Mesenchymal stem cell (in vitro differentiated cells and primary cell): ENCODE measurements around the gene CHD1L.
"Not testable (repeated sequence)": the region's sequence is repeated elsewhere in the genome, so short reads cannot be mapped to it uniquely, and the experiment has no call there.

Experiments
- DNase-seq: peaks from one replicate; pipeline ENCODE4 v3.0.0-alpha.2; 2013
- H2AFZ ChIP-seq: one replicate; pipeline ENCODE4 v1.6.1; 2013; ENCODE audit warnings: low read depth, mild to moderate bottlenecking, control low read depth, inconsistent platforms, low read length, moderate library complexity
- H2AK5ac ChIP-seq: 2 replicates; pipeline ENCODE4 v1.6.1; 2013; ENCODE audit warnings: low read length, moderate library complexity, mild to moderate bottlenecking, inconsistent platforms; ENCODE audit not compliant: severe bottlenecking
- H2BK120ac ChIP-seq: one replicate; pipeline ENCODE4 v1.6.1; 2013; ENCODE audit warnings: low read depth, mild to moderate bottlenecking, inconsistent platforms, low read length, moderate library complexity
- H2BK12ac ChIP-seq, 2 experiments: one replicate each; pipeline ENCODE4 v1.6.1; 2013; ENCODE audit warnings: inconsistent platforms in 2 of 2, low read length in 2 of 2, mild to moderate bottlenecking in 2 of 2, moderate library complexity in 2 of 2, control low read depth in 1 of 2
- H2BK15ac ChIP-seq: one replicate; pipeline ENCODE4 v1.6.1; 2013; ENCODE audit warnings: mild to moderate bottlenecking, low read depth, inconsistent platforms; ENCODE audit not compliant: poor library complexity, severe bottlenecking
- H2BK5ac ChIP-seq: 2 replicates; pipeline ENCODE4 v1.6.1; 2013; ENCODE audit warnings: low read depth, mild to moderate bottlenecking, low read length, control low read depth, inconsistent platforms; ENCODE audit not compliant: poor library complexity, severe bottlenecking
- H3K14ac ChIP-seq, 2 experiments: one replicate each; pipeline ENCODE4 v1.6.1; 2013; ENCODE audit warnings: inconsistent platforms in 2 of 2, low read length in 2 of 2, control low read depth in 1 of 2, mild to moderate bottlenecking in 1 of 2, moderate library complexity in 1 of 2
- H3K18ac ChIP-seq, 2 experiments: one replicate each; pipeline ENCODE4 v1.6.1; 2013; ENCODE audit warnings: inconsistent platforms in 2 of 2, low read length in 2 of 2, control low read depth in 1 of 2, low read depth in 1 of 2, mild to moderate bottlenecking in 1 of 2
- H3K23ac ChIP-seq, 2 experiments: one replicate each; pipeline ENCODE4 v1.6.1; 2013; ENCODE audit warnings: inconsistent platforms in 2 of 2, low read length in 2 of 2, mild to moderate bottlenecking in 2 of 2, moderate library complexity in 2 of 2, control low read depth in 1 of 2
- H3K27ac ChIP-seq: 2 replicates; pipeline ENCODE4 v1.5.1; 2013; ENCODE audit warnings: mild to moderate bottlenecking, moderate library complexity, low read length, control low read depth, inconsistent platforms; ENCODE audit not compliant: poor library complexity, severe bottlenecking
- H3K27me3 ChIP-seq, 2 experiments: 2 replicates each; pipeline versions ENCODE4 v1.6.1 to v1.7.0; 2013; ENCODE audit warnings: low read length in 2 of 2, mild to moderate bottlenecking in 2 of 2, moderate library complexity in 2 of 2, control low read depth in 1 of 2, inconsistent platforms in 1 of 2; ENCODE audit not compliant: control insufficient read depth in 1 of 2, insufficient read depth in 1 of 2
- H3K36me3 ChIP-seq, 2 experiments: 2 replicates each; pipeline versions ENCODE4 v1.6.1 to v1.7.0; 2013; ENCODE audit warnings: low read length in 2 of 2, control low read depth in 1 of 2, inconsistent platforms in 1 of 2, low read depth in 1 of 2, mild to moderate bottlenecking in 1 of 2; ENCODE audit not compliant: insufficient read depth in 2 of 2, control insufficient read depth in 1 of 2
- H3K4ac ChIP-seq, 2 experiments: one replicate each; pipeline ENCODE4 v1.6.1; 2013; ENCODE audit warnings: inconsistent platforms in 2 of 2, low read length in 2 of 2, mild to moderate bottlenecking in 2 of 2, moderate library complexity in 2 of 2, control low read depth in 1 of 2, low read depth in 1 of 2
- H3K4me1 ChIP-seq: 2 replicates; pipeline ENCODE4 v1.6.1; 2013; ENCODE audit warnings: low read depth, low read length, control low read depth; ENCODE audit not compliant: control insufficient read depth, insufficient read depth
- H3K4me2 ChIP-seq: 2 replicates; pipeline ENCODE4 v1.6.1; 2013; ENCODE audit warnings: low read length, mild to moderate bottlenecking, inconsistent platforms; ENCODE audit not compliant: poor library complexity, severe bottlenecking
- H3K4me3 ChIP-seq, 2 experiments: 2 replicates each; pipeline versions ENCODE4 v1.5.1 to v1.7.0; 2013; ENCODE audit warnings: low read length in 2 of 2, mild to moderate bottlenecking in 2 of 2, control low read depth in 1 of 2, low read depth in 1 of 2; ENCODE audit not compliant: insufficient read depth in 1 of 2
- H3K79me1 ChIP-seq: replicated peaks from 2 replicates; pipeline ENCODE4 v1.6.1; 2013; ENCODE audit warnings: mild to moderate bottlenecking, control low read depth, low read length, inconsistent platforms; ENCODE audit not compliant: poor library complexity, severe bottlenecking
- H3K9ac ChIP-seq: 2 replicates; pipeline ENCODE4 v1.7.0; 2013; ENCODE audit warnings: mild to moderate bottlenecking, low read length, moderate library complexity
- H3K9me3 ChIP-seq: 2 replicates; pipeline ENCODE4 v1.7.0; 2013; ENCODE audit warnings: mild to moderate bottlenecking, low read length; ENCODE audit not compliant: control insufficient read depth
- H4K8ac ChIP-seq: one replicate; pipeline ENCODE4 v1.6.1; 2013; ENCODE audit warnings: inconsistent platforms, mild to moderate bottlenecking, low read length, moderate library complexity
- H4K91ac ChIP-seq: one replicate; pipeline ENCODE4 v1.6.1; 2013; ENCODE audit warnings: mild to moderate bottlenecking, low read length, inconsistent platforms
- WGBS: methylation state at CpG from one replicate; pipeline ENCODE4 v1.1.7; 2013; ENCODE audit warnings: mixed read lengths; 5-methylcytosine and 5-hydroxymethylcytosine counted together

Gene CHD1L

GRCh38 chr1:147292012-147292411, 49.5 kb downstream of the CHD1L start:
- Histone ChIP-seq H3K4ac (peak overlapping the region in 1 of 2 experiments; percentile 53), H2BK120ac (no peak overlapping the region), H3K9ac (peak overlapping the region; percentile 92), H3K4me3 (peak overlapping the region in 1 of 2 experiments; percentile 56), H4K91ac (no peak overlapping the region), H3K9me3 (peaks cover 14% of the 10 kb centered on the region), H3K27me3 (no peaks in the 10 kb centered on the region), H3K27ac (peak overlapping the region; percentile 86), H3K79me1 (peaks cover 2% of the 10 kb centered on the region), H2BK12ac (no peak overlapping the region), H2BK15ac (no peak overlapping the region), H4K8ac (no peak overlapping the region), H2AK5ac (no peak overlapping the region), H2BK5ac (no peak overlapping the region), H2AFZ (no peak overlapping the region), H3K23ac (no peak overlapping the region), H3K14ac (no peak overlapping the region), H3K4me2 (no peak overlapping the region), H3K36me3 (peaks cover 22 to 80% of the 10 kb centered on the region in 2 experiments), H3K4me1 (peaks cover 3% of the 10 kb centered on the region), H3K18ac (peak overlapping the region; percentile 47 to 49)
- peak; percentile 86 for DNase-seq
- WGBS: 49% methylated on average over 3 of the region's 4 CpGs

- Histone ChIP-seq H2BK120ac (no peak overlapping the region), H3K27me3 (no peaks in the 10 kb centered on the region), H2BK5ac (no peak overlapping the region), H3K4me3 (peak overlapping the region in 1 of 2 experiments; percentile 56), H2BK12ac (no peak overlapping the region), H3K9me3 (peaks cover 19% of the 10 kb centered on the region), H3K79me1 (peaks cover 2% of the 10 kb centered on the region), H3K27ac (peak overlapping the region; percentile 86), H4K8ac (peak overlapping the region; percentile 87), H2BK15ac (no peak overlapping the region), H2AFZ (peak overlapping the region; percentile 57), H3K4me2 (no peak overlapping the region), H4K91ac (no peak overlapping the region), H3K36me3 (peaks cover 23 to 81% of the 10 kb centered on the region in 2 experiments), H3K18ac (peak overlapping the region in 1 of 2 experiments; percentile 78), H3K9ac (peak overlapping the region; percentile 92), H3K4ac (peak overlapping the region in 1 of 2 experiments; percentile 53), H3K23ac (no peak overlapping the region), H2AK5ac (peak overlapping the region; percentile 51), H3K14ac (no peak overlapping the region), H3K4me1 (peaks cover 3% of the 10 kb centered on the region)
- WGBS: 9% methylated on average over 2 of the region's 3 CpGs
- DNase-seq: peak; percentile 98
These were observed 50.3 kb downstream of the CHD1L start for GRCh38 chr1:147292631-147293251.

- no peak overlapping the region for H2BK5ac ChIP-seq
- peaks cover 2% of the 10 kb centered on the region for H3K4me1 ChIP-seq
- no peak overlapping the region for H3K14ac ChIP-seq
- no peak overlapping the region for H3K4me3 ChIP-seq
- H3K36me3 ChIP-seq: peaks cover 13 to 60% of the 10 kb centered on the region in 2 experiments
- H2AFZ ChIP-seq: no peak overlapping the region
- H2BK15ac ChIP-seq: no peak overlapping the region
- H4K8ac ChIP-seq: no peak overlapping the region
- no peak overlapping the region for H2AK5ac ChIP-seq
- no peak overlapping the region for H3K4me2 ChIP-seq
- WGBS: 98% methylated on average over 1 of the region's 2 CpGs
- H3K18ac ChIP-seq: no peak overlapping the region
- H2BK12ac ChIP-seq: no peak overlapping the region
- no peaks in the 10 kb centered on the region for H3K79me1 ChIP-seq
- H3K4ac ChIP-seq: no peak overlapping the region
- H3K27me3 ChIP-seq: no peaks in the 10 kb centered on the region
- peaks cover 55% of the 10 kb centered on the region for H3K9me3 ChIP-seq
- H4K91ac ChIP-seq: no peak overlapping the region
- no peak overlapping the region for H3K9ac ChIP-seq
- DNase-seq: no peak
- no peak overlapping the region for H2BK120ac ChIP-seq
- H3K23ac ChIP-seq: no peak overlapping the region
- no peak overlapping the region for H3K27ac ChIP-seq
These were observed 55.0 kb downstream of the CHD1L start for GRCh38 chr1:147297438-147297837.

DNA sequence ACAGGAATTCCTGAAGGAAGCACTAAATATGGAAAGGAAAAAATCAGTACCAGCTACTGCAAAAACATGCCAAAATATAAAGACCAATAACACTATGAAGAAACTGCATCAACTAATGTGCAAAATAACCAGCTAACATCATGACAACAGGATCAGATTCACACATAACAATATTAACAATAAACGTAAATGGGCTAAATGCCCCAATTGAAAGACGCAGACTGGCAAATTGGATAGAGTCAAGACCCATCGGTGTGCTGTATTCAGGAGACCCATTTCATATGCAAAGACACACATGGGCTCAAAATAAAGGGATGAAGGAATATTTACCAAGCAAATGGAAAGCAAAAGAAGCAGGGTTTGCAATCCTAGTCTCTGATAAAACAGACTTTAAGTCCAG, 63.3 kb downstream of the CHD1L start:
- not testable (repeated sequence) for H2AK5ac ChIP-seq

More for the DNA sequence above, 63.3 kb downstream of the CHD1L start:
- not testable (repeated sequence) for H3K14ac ChIP-seq, H3K23ac ChIP-seq, H3K79me1 ChIP-seq, H2BK15ac ChIP-seq, H3K27ac ChIP-seq, H4K91ac ChIP-seq, H2BK12ac ChIP-seq, H3K4ac ChIP-seq, H3K27me3 ChIP-seq, H2BK5ac ChIP-seq, H4K8ac ChIP-seq, H3K18ac ChIP-seq, DNase-seq, H3K36me3 ChIP-seq, H3K9ac ChIP-seq, H3K4me2 ChIP-seq, H2AFZ ChIP-seq, H2BK120ac ChIP-seq, H3K4me3 ChIP-seq, H3K4me1 ChIP-seq
- peaks cover 54% of the 10 kb centered on the region for H3K9me3 ChIP-seq
- 100% methylated on average over 3 of the region's 3 CpGs for WGBS
